ENCODE results near the gene KRTAP10-7. TPM values are rescaled to one million over a fixed set of nuclear protein-coding genes. Genes with fewer than 3 reads are reported as not detected.
"Not testable (repeated sequence)": the region's sequence is repeated elsewhere in the genome, so short reads cannot be mapped to it uniquely, and the experiment has no call there.

Gene KRTAP10-7
- total RNA-seq, 1 experiment from 2014 or later = not detected

DNA sequence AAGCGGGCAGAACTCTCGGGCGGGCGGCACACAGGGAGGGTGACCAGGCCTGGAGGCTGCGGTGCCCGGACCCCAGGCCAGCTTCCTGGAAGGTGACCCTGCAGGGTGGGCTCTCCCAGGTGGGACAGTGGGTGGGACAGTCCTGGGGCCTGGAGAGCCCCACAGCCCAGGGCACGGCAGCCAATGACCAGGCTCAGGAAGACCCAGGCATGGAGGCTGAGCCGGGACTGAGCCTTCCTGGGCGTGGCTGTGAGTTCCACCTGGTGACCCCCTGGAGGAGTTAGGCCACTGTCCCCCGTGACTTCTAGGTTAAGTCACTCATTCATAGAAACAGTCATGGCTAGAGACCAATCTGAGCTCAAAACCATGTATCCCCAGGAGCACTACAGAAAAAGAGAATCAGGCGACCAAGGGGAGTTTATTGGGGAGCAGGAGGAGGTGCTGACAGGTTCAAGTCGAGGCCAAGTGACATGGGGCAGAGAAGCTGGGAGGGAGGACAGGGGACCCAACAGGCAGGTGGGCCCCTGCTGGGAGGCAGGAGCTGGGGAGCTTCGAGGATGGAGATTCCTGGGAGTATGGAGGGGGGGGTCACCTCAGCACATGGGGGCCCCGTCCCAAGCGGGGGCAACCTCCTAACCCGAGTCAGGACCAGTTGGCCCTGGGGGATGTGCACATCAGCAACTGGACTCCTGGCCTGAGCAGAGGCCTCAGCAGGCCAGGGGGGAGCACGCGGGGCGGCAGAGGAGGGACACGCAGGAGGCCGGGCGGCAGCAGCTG, 21.2 kb upstream of the KRTAP10-7 start:
- peaks cover 11% of the 10 kb centered on the region for H3K9me3 Mint-ChIP-seq (ENCODE audit: low read depth, unreplicated experiment)
- peaks cover 71% of the 10 kb centered on the region for H3K27me3 Mint-ChIP-seq (ENCODE audit: unreplicated experiment)
- H3K4me1 Mint-ChIP-seq (ENCODE audit: low read depth, unreplicated experiment) = peaks cover 18% of the 10 kb centered on the region
- CTCF ChIA-PET = no interaction called here
- H3K36me3 Mint-ChIP-seq (ENCODE audit: insufficient read depth, unreplicated experiment) = peaks cover 8% of the 10 kb centered on the region
- intact Hi-C loops (cut with micrococcal nuclease; ENCODE audit: unreplicated experiment) = no loop called here
- H3K4me3 Mint-ChIP-seq (ENCODE audit: low read depth, unreplicated experiment) = peak overlapping the region; percentile 54
- TF ChIP-seq, protein P1, sequence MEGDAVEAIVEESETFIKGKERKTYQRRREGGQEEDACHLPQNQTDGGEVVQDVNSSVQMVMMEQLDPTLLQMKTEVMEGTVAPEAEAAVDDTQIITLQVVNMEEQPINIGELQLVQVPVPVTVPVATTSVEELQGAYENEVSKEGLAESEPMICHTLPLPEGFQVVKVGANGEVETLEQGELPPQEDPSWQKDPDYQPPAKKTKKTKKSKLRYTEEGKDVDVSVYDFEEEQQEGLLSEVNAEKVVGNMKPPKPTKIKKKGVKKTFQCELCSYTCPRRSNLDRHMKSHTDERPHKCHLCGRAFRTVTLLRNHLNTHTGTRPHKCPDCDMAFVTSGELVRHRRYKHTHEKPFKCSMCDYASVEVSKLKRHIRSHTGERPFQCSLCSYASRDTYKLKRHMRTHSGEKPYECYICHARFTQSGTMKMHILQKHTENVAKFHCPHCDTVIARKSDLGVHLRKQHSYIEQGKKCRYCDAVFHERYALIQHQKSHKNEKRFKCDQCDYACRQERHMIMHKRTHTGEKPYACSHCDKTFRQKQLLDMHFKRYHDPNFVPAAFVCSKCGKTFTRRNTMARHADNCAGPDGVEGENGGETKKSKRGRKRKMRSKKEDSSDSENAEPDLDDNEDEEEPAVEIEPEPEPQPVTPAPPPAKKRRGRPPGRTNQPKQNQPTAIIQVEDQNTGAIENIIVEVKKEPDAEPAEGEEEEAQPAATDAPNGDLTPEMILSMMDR (IDR thresholded peaks at IDR 0.05; ENCODE audit: unreplicated experiment) = no peak
- no TSS peak for BruUV-seq (replicated peaks)
- H3K27ac Mint-ChIP-seq (ENCODE audit: unreplicated experiment) = no peak overlapping the region
- no peak for DNase-seq

- TF ChIP-seq, protein P1 (IDR thresholded peaks at IDR 0.05; ENCODE audit: unreplicated experiment) = no peak
- no peak for DNase-seq
- peak overlapping the region; percentile 54 for H3K4me3 Mint-ChIP-seq (ENCODE audit: low read depth, unreplicated experiment)
- no peak overlapping the region for H3K27ac Mint-ChIP-seq (ENCODE audit: unreplicated experiment)
- BruUV-seq (replicated peaks) = no TSS peak
- peaks cover 3% of the 10 kb centered on the region for H3K36me3 Mint-ChIP-seq (ENCODE audit: insufficient read depth, unreplicated experiment)
- CTCF ChIA-PET = interaction anchor here (0.7 to 0.9 kb wide), 3 partner anchors 69 to 201 kb away, joined by 3 to 12 read pairs (median 5); no protein-coding TSS in a partner anchor
- H3K4me1 Mint-ChIP-seq (ENCODE audit: low read depth, unreplicated experiment) = peaks cover 12% of the 10 kb centered on the region
- intact Hi-C loops (cut with micrococcal nuclease; ENCODE audit: unreplicated experiment) = no loop called here
- H3K9me3 Mint-ChIP-seq (ENCODE audit: low read depth, unreplicated experiment) = peaks cover 11% of the 10 kb centered on the region
- H3K27me3 Mint-ChIP-seq (ENCODE audit: unreplicated experiment) = peaks cover 71% of the 10 kb centered on the region
These were observed 20.6 kb upstream of the KRTAP10-7 start for GRCh38 chr21:44579833-44580144.

GRCh38 chr21:44580231-44580821, 20.1 kb upstream of the KRTAP10-7 start, which contains the start of gene KRTAP10-5:
KRTAP10-5 (minus strand) TSS chr21:44580604; CDS start chr21:44580578, 26 bp downstream.
- Mint-ChIP-seq H3K9me3 (ENCODE audit: low read depth, unreplicated experiment) (peaks cover 11% of the 10 kb centered on the region), H3K4me3 (ENCODE audit: low read depth, unreplicated experiment) (peak within 1 kb of the TSS; percentile 54), H3K27me3 (ENCODE audit: unreplicated experiment) (peaks cover 71% of the 10 kb centered on the region)
- CTCF ChIA-PET = interaction anchor here (0.7 to 0.9 kb wide), 3 partner anchors 69 to 202 kb away, joined by 3 to 12 read pairs (median 5); no protein-coding TSS in a partner anchor
- intact Hi-C loops (cut with micrococcal nuclease; ENCODE audit: unreplicated experiment); H3K27ac Mint-ChIP-seq (ENCODE audit: unreplicated experiment); BruUV-seq (replicated peaks); H3K36me3 Mint-ChIP-seq (ENCODE audit: insufficient read depth, unreplicated experiment); H3K4me1 Mint-ChIP-seq (ENCODE audit: low read depth, unreplicated experiment): not testable (repeated sequence)
- peak; percentile 39 for DNase-seq

GRCh38 chr21:44581158-44581557, 19.2 kb upstream of the KRTAP10-7 start:
- Mint-ChIP-seq H3K36me3 (ENCODE audit: insufficient read depth, unreplicated experiment) (no peaks in the 10 kb centered on the region), H3K4me1 (ENCODE audit: low read depth, unreplicated experiment) (peaks cover 8% of the 10 kb centered on the region), H3K27me3 (ENCODE audit: unreplicated experiment) (peaks cover 71% of the 10 kb centered on the region), H3K9me3 (ENCODE audit: low read depth, unreplicated experiment) (peaks cover 11% of the 10 kb centered on the region), H3K27ac (ENCODE audit: unreplicated experiment) (no peak overlapping the region), H3K4me3 (ENCODE audit: low read depth, unreplicated experiment) (no peak overlapping the region)
- no TSS peak for BruUV-seq (replicated peaks)
- TF ChIP-seq, protein P1 (IDR thresholded peaks at IDR 0.05; ENCODE audit: unreplicated experiment) = no peak
- intact Hi-C loops (cut with micrococcal nuclease; ENCODE audit: unreplicated experiment) = no loop called here
- CTCF ChIA-PET = no interaction called here
- no peak for DNase-seq

- peaks cover 8% of the 10 kb centered on the region for H3K4me1 Mint-ChIP-seq (ENCODE audit: low read depth, unreplicated experiment)
- no peak overlapping the region for H3K27ac Mint-ChIP-seq (ENCODE audit: unreplicated experiment)
- BruUV-seq (replicated peaks) = no TSS peak
- CTCF ChIA-PET = no interaction called here
- H3K9me3 Mint-ChIP-seq (ENCODE audit: low read depth, unreplicated experiment) = peaks cover 11% of the 10 kb centered on the region
- TF ChIP-seq, protein P1 (IDR thresholded peaks at IDR 0.05; ENCODE audit: unreplicated experiment) = no peak
- H3K36me3 Mint-ChIP-seq (ENCODE audit: insufficient read depth, unreplicated experiment) = no peaks in the 10 kb centered on the region
- DNase-seq = no peak
- peaks cover 80% of the 10 kb centered on the region for H3K27me3 Mint-ChIP-seq (ENCODE audit: unreplicated experiment)
- no peak overlapping the region for H3K4me3 Mint-ChIP-seq (ENCODE audit: low read depth, unreplicated experiment)
- intact Hi-C loops (cut with micrococcal nuclease; ENCODE audit: unreplicated experiment) = no loop called here
These were observed 18.3 kb upstream of the KRTAP10-7 start for GRCh38 chr21:44582055-44582454.
